Naive thymus-derived CD4-positive, alpha-beta T cell (primary cell): ENCODE data around the gene TBX1. TPM values are rescaled to one million over a fixed set of nuclear protein-coding genes. Genes with fewer than 3 reads are reported as not detected.
"Not testable (repeated sequence)": the region's sequence is repeated elsewhere in the genome, so short reads cannot be mapped to it uniquely, and the experiment has no call there.

Experiments used
- ATAC-seq: fragments of 150-1000 bp; cut with Tn5 transposase; 2 replicates; pipeline ENCODE4 v1.10.0; 2021; ENCODE audit warnings: mild to moderate bottlenecking, moderate library complexity
- CTCF ChIA-PET: fragments of 350-600 bp; sonication (Branson Sonifier 250); formaldehyde crosslinking; loops from one replicate; lab custom pipeline; 2021; ENCODE audit warnings: antibody characterized with exemption; lab: Charles Lee
- POLR2A ChIA-PET: fragments of 350-600 bp; sonication (Branson Sonifier 250); formaldehyde crosslinking; loops from one replicate; lab custom pipeline; 2021; ENCODE audit warnings: antibody characterized with exemption, inconsistent platforms; lab: Charles Lee
- DNase-seq, 9 donors: peaks; one replicate each; pipeline versions ENCODE4 v3.0.0 to v3.0.0-alpha.2; 2020 to 2022; ENCODE audit warnings: mixed read lengths in 1 of 9
- H3K27ac ChIP-seq: one replicate; pipeline ENCODE4 v1.7.0; 2013; ENCODE audit warnings: mild to moderate bottlenecking, low read depth, low read length, moderate library complexity
- H3K27me3 ChIP-seq, 2 donors: one replicate each; pipeline ENCODE4 v1.7.0; 2013; ENCODE audit warnings: low read length in 2 of 2, mild to moderate bottlenecking in 2 of 2, moderate library complexity in 2 of 2; ENCODE audit not compliant: control insufficient read depth in 2 of 2, insufficient read depth in 2 of 2
- H3K36me3 ChIP-seq, 3 experiments: 1 replicate in 2 of 3; 2 replicates in 1 of 3; pipeline ENCODE4 v1.7.0; 2013; ENCODE audit warnings: low read length in 3 of 3, mild to moderate bottlenecking in 3 of 3, moderate library complexity in 1 of 3; ENCODE audit not compliant: insufficient read depth in 3 of 3, control insufficient read depth in 2 of 3
- H3K4me1 ChIP-seq, 2 donors: one replicate each; pipeline ENCODE4 v1.7.0; 2013; ENCODE audit warnings: low read length in 2 of 2, mild to moderate bottlenecking in 2 of 2, moderate library complexity in 1 of 2; ENCODE audit not compliant: control insufficient read depth in 2 of 2, insufficient read depth in 2 of 2
- H3K4me3 ChIP-seq: 2 replicates; pipeline ENCODE4 v1.7.0; 2013; ENCODE audit warnings: mild to moderate bottlenecking, low read length
- H3K9me3 ChIP-seq, 3 experiments: 1 replicate in 2 of 3; 2 replicates in 1 of 3; pipeline ENCODE4 v1.7.0; 2013; ENCODE audit warnings: low read length in 3 of 3; ENCODE audit not compliant: control insufficient read depth in 2 of 3
- H3K27ac Mint-ChIP-seq, 9 donors: one replicate each; pipeline ENCODE4 v1.8.0; 2020 to 2022; ENCODE audit warnings: mixed read lengths in 9 of 9, mild to moderate bottlenecking in 8 of 9, moderate library complexity in 5 of 9, inconsistent platforms in 2 of 9
- H3K27me3 Mint-ChIP-seq, 5 donors: one replicate each; pipeline ENCODE4 v1.8.0; 2021 to 2022; ENCODE audit warnings: mixed read lengths in 5 of 5, mild to moderate bottlenecking in 1 of 5
- H3K36me3 Mint-ChIP-seq, 5 donors: one replicate each; pipeline ENCODE4 v1.8.0; 2020 to 2022; ENCODE audit warnings: mixed read lengths in 5 of 5, mild to moderate bottlenecking in 3 of 5, inconsistent platforms in 1 of 5
- H3K4me1 Mint-ChIP-seq, 7 donors: one replicate each; pipeline ENCODE4 v1.8.0; 2020 to 2022; ENCODE audit warnings: mixed read lengths in 7 of 7, mild to moderate bottlenecking in 3 of 7, inconsistent platforms in 1 of 7
- H3K4me3 Mint-ChIP-seq, 10 donors: one replicate each; pipeline ENCODE4 v1.8.0; 2020 to 2022; ENCODE audit warnings: mild to moderate bottlenecking in 10 of 10, mixed read lengths in 10 of 10, moderate library complexity in 6 of 10, inconsistent platforms in 2 of 10
- H3K9me3 Mint-ChIP-seq, 11 donors: one replicate each; pipeline ENCODE4 v1.8.0; 2020 to 2022; ENCODE audit warnings: mixed read lengths in 11 of 11, mild to moderate bottlenecking in 4 of 11, inconsistent platforms in 1 of 11, moderate library complexity in 1 of 11
- intact Hi-C, 2 donors: fragments of 100-400 bp; cut with micrococcal nuclease; formaldehyde crosslinking; loops; one replicate each; pipeline ENCODE4 v1.15.1; 2023
- polyA plus RNA-seq, 2 donors: library from polyadenylated mRNA; unstranded; fragments of 300-500 nt; fragmentation: Illumina TruSeq; gene quantifications; one replicate each; pipeline ENCODE4 v1.2.3, GENCODE V29; 2021
- total RNA-seq, 6 experiments: library from RNA in 5 of 6; stranded (reverse) in 5 of 6; gene quantifications; 1 replicate in 5 of 6; 2 replicates in 1 of 6; pipeline ENCODE4 v1.2.3 and lab custom pipeline; 2021 to 2026

TBX1 gene
- total and polyA plus RNA-seq, 7 experiments from 2014 or later = 0.22 TPM; not detected in 6

DNA sequence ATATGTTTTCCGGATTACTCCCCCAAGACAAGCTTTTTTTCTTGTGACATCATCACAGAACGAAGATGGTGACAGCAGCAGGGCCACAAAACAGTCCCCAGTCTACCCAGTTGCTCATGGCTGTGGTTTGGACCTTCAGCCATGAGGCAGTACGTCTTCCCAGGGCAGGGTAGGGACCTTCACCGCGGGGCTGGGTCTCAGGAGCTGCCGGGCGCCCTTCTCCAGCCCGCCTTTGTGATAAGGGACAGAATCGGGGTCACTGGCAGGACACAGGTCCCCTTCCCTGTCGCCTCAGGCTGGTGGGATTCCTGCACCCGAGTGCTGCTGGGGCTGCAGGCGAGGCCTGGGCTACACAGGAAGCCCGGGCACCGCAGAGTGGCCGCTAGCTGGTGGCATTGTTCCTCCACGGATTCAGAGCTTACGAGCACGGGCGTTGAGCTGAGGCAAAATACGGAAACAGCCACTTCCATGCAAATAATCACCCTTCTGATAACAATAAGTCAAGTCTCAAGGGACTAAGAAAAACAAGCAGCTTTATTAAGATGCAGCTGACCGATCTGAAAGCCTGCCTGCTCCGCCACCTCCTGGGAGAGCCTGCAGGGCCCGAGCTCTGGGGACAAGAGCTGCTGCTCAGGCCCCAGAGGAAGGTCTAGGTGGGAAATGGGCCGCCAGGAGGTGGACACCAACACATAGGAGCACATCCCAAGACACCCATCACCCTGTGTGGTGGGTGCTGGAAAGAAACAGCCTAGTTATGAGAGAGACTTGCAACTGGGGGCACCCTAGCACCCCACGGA lies 12.3 kb downstream of the TBX1 start:
- Histone ChIP-seq H3K27me3 (peaks cover 5 to 22% of the 10 kb centered on the region in 2 donors), H3K4me1 (peaks cover 0 to 1% of the 10 kb centered on the region in 2 donors), H3K9me3 (no peaks in the 10 kb centered on the region), H3K36me3 (no peaks in the 10 kb centered on the region), H3K27ac (no peak overlapping the region), H3K4me3 (no peak overlapping the region)
- Mint-ChIP-seq H3K27me3 (peaks cover 44 to 62% (median 49%) of the 10 kb centered on the region in 5 donors), H3K4me1 (peaks cover 5 to 20% (median 9%) of the 10 kb centered on the region in 7 donors), H3K9me3 (peaks cover 0 to 2% (median 0%) of the 10 kb centered on the region in 11 donors), H3K27ac (peak overlapping the region in 1 of 9 donors; percentile 17), H3K36me3 (no peaks in the 10 kb centered on the region), H3K4me3 (no peak overlapping the region)
- POLR2A ChIA-PET = no interaction called here
- CTCF ChIA-PET = interaction anchor here (0.6 to 1.3 kb wide), 2 partner anchors 16 to 522 kb away, joined by 3 read pairs; no protein-coding TSS in a partner anchor
- DNase-seq (no peak), ATAC-seq (peak; percentile 42)
- intact Hi-C loops = no loop called here

DNA sequence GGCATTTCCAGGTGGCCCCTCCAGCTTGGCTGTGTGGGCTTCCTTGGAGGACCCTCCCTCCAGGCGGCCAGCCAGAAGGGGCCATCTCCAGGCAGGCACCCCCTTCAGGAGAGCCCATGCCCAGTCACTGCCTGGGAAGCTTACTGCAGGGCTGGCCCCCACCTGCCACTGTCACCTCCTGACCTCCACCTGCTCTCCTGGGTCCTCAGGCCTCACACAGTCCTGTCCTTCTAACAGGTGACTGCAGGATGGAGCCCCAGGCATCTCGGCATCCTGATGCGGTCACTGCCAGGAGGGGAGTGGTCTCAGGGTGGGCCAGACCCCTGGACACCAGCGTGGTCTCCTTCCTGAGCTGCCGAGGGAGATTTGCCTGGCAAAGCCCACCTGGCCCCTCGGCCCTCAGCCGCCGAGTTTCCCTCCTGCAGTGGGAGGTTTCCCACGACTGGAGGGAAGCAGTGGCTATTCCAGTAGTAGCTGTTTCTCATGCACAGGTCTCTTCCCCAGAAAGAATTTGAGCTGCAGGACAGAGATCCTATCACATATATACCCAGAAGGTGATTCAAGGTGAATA lies 13.0 kb downstream of the TBX1 start:
- intact Hi-C loops = no loop called here
- no peak overlapping the region for H3K27ac Mint-ChIP-seq
- ChIA-PET CTCF (interaction anchor here (1.3 kb wide), 1 partner anchor 17 kb away, joined by 3 read pairs; no protein-coding TSS in a partner anchor), POLR2A (no interaction called here)
- DNase-seq = no peak
- H3K36me3 Mint-ChIP-seq = no peaks in the 10 kb centered on the region
- peaks cover 0 to 2% (median 0%) of the 10 kb centered on the region in 11 donors for H3K9me3 Mint-ChIP-seq
- Histone ChIP-seq H3K27ac (no peak overlapping the region), H3K27me3 (peaks cover 0 to 15% of the 10 kb centered on the region in 2 donors), H3K36me3 (no peaks in the 10 kb centered on the region), H3K9me3 (no peaks in the 10 kb centered on the region), H3K4me1 (no peaks in the 10 kb centered on the region), H3K4me3 (no peak overlapping the region)
- H3K27me3 Mint-ChIP-seq = peaks cover 37 to 58% (median 45%) of the 10 kb centered on the region in 5 donors
- ATAC-seq = no peak
- H3K4me1 Mint-ChIP-seq = peaks cover 5 to 14% (median 9%) of the 10 kb centered on the region in 7 donors
- no peak overlapping the region for H3K4me3 Mint-ChIP-seq

DNA sequence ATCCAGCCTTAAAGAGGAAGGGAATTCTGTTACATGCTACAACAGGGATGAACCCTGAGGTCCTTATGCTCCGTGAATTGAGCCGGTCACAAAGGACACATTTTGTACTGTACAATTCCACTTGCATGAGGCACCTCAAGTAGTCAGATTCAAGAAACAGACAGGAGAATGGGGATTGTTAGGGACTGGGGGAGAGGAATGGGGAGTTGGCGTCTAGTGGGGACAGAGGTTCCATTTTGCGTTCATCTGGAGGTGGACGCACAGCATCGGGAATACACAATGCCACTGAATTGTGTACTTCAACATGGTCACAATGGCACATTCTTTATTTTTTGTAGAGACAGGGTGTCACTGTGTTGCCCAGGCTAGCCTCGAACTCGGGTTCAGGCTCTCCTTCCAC lies 14.1 kb downstream of the TBX1 start:
- H3K4me3 ChIP-seq = no peak overlapping the region
- Mint-ChIP-seq H3K9me3 (peaks cover 0 to 2% (median 0%) of the 10 kb centered on the region in 11 donors), H3K27ac (peak overlapping the region in 1 of 9 donors; percentile 26), H3K4me3 (no peak overlapping the region), H3K4me1 (peaks cover 2 to 12% (median 9%) of the 10 kb centered on the region in 7 donors), H3K36me3 (no peaks in the 10 kb centered on the region), H3K27me3 (peaks cover 32 to 49% (median 39%) of the 10 kb centered on the region in 5 donors)
- ATAC-seq (no peak), DNase-seq (no peak)
- ChIA-PET POLR2A (no interaction called here), CTCF (no interaction called here)
- no peaks in the 10 kb centered on the region for H3K4me1 ChIP-seq
- no peaks in the 10 kb centered on the region for H3K36me3 ChIP-seq
- no peaks in the 10 kb centered on the region for H3K9me3 ChIP-seq
- H3K27me3 ChIP-seq = peaks cover 0 to 9% of the 10 kb centered on the region in 2 donors
- H3K27ac ChIP-seq = no peak overlapping the region
- intact Hi-C loops = no loop called here

DNA sequence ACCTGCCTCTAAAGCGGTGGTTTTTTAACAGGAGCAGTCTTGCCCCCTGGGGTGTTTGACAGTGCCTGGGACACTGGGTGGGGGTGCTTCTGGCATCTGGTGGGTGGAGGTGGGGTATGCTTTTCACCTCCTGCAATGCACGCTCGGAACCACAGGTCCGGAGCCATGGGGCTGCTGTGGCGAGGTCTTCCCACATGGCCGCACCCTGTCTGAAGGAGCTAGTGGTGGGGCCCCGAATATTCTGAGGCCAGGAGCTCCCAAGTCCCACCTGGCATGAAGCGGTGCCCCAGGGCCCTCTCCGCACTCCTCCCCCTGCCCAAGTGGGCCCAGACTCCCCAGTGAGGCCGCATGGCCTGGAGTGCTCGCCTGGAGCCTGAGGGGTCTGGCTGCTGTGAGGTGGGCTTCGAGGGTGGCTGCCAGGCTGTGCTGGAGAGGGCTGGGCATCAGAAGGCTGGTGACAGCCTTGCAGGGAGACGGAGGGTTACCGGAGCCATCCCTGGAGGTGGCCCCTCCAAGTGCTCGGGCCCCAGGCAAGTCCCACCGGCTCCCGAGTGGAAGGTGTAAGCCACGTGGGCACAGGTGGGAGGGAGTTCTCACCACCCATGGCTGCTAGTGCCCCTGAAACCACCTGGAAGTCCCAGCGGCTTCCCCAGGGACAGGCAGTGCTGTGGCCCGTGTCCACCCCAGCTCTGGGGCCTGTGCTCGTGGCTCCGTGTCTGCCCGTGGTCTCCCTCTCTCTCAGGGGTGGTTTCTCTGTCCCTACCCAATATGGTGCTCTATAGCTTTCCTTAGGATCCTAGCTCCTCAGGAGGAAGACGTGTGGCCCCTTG lies 15.1 kb downstream of the TBX1 start:
- peaks cover 23 to 43% (median 30%) of the 10 kb centered on the region in 5 donors for H3K27me3 Mint-ChIP-seq
- POLR2A ChIA-PET = no interaction called here
- CTCF ChIA-PET = no interaction called here
- Histone ChIP-seq H3K27me3 (peaks cover 0 to 5% of the 10 kb centered on the region in 2 donors), H3K36me3 (no peaks in the 10 kb centered on the region), H3K27ac (no peak overlapping the region), H3K9me3 (no peaks in the 10 kb centered on the region), H3K4me3 (no peak overlapping the region), H3K4me1 (no peaks in the 10 kb centered on the region)
- peaks cover 5 to 18% (median 16%) of the 10 kb centered on the region in 7 donors for H3K4me1 Mint-ChIP-seq
- intact Hi-C loops = no loop called here
- H3K36me3 Mint-ChIP-seq = no peaks in the 10 kb centered on the region
- no peak overlapping the region for H3K27ac Mint-ChIP-seq
- no peak overlapping the region for H3K4me3 Mint-ChIP-seq
- no peak for DNase-seq
- ATAC-seq = no peak
- H3K9me3 Mint-ChIP-seq = peaks cover 0 to 2% (median 0%) of the 10 kb centered on the region in 11 donors

DNA sequence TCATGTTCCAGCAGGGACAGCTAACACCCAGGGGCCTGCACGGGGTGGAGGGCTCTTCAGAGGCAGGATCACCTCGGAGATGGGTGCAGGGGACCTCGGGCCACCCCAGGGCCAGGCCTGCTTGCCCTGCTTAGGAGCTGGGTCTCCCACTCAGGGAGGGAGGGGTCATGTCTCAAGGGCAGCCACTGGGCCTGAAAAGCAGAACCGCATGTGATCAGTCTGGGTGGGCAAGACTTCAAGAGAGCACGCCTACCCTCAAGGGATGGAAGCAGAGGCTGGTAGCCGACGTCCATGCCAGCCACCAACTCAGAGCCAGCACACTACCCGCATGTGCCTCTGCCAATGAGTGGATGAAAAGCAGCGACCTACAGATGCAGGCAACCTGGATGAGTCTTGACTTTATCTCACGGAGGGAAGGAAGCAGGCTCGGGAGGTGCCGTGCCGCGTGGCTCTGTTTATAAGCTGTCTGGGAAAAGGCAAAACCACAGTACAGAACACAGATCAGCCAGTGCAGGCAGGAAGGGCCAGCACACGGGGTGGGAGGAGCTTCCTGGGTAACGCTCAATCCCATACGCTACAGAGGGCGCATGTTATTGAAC lies 16.0 kb downstream of the TBX1 start:
- Histone ChIP-seq H3K9me3 (no peaks in the 10 kb centered on the region), H3K4me1 (no peaks in the 10 kb centered on the region), H3K27me3 (peaks cover 0 to 5% of the 10 kb centered on the region in 2 donors), H3K36me3 (no peaks in the 10 kb centered on the region), H3K27ac (no peak overlapping the region), H3K4me3 (no peak overlapping the region)
- ChIA-PET POLR2A (interaction anchor here (1.0 kb wide), 1 partner anchor 115 kb away, joined by 3 read pairs; no protein-coding TSS in a partner anchor), CTCF (no interaction called here)
- no peaks in the 10 kb centered on the region for H3K36me3 Mint-ChIP-seq
- intact Hi-C loops = no loop called here
- peak; percentile 20 for ATAC-seq
- peaks cover 22 to 37% (median 32%) of the 10 kb centered on the region in 5 donors for H3K27me3 Mint-ChIP-seq
- peaks cover 5 to 18% (median 16%) of the 10 kb centered on the region in 7 donors for H3K4me1 Mint-ChIP-seq
- DNase-seq = no peak
- peak overlapping the region in 7 of 10 donors; percentile 16 to 67 (median 55) for H3K4me3 Mint-ChIP-seq
- peaks cover 0 to 2% (median 0%) of the 10 kb centered on the region in 11 donors for H3K9me3 Mint-ChIP-seq
- peak overlapping the region in 4 of 9 donors; percentile 8 to 59 (median 30) for H3K27ac Mint-ChIP-seq

DNA sequence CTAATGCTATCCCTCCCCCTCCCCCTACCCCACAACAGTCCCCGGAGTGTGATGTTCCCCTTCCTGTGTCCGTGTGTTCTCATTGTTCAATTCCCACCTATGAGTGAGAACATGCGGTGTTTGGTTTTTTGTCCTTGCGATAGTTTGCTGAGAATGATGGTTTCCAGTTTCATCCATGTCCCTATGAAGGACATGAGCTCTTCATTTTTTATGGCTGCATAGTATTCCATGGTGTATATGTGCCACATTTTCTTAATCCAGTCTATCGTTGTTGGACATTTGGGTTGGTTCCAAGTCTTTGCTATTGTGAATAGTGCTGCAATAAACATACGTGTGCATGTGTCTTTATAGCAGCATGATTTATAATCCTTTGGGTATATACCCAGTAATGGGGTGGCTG lies 16.6 kb downstream of the TBX1 start:
- POLR2A ChIA-PET = interaction anchor here (1.0 kb wide), 1 partner anchor 115 kb away, joined by 3 read pairs; no protein-coding TSS in a partner anchor
- H3K9me3 Mint-ChIP-seq, H3K36me3 Mint-ChIP-seq, H3K36me3 ChIP-seq, H3K27ac Mint-ChIP-seq, H3K4me3 ChIP-seq, H3K9me3 ChIP-seq, ATAC-seq, H3K27ac ChIP-seq, H3K4me1 ChIP-seq, intact Hi-C loops, DNase-seq, CTCF ChIA-PET, H3K27me3 ChIP-seq: not testable (repeated sequence)
- peaks cover 5 to 19% (median 16%) of the 10 kb centered on the region in 7 donors for H3K4me1 Mint-ChIP-seq
- peaks cover 16 to 33% (median 26%) of the 10 kb centered on the region in 5 donors for H3K27me3 Mint-ChIP-seq
- peak overlapping the region in 1 of 10 donors; percentile 45 for H3K4me3 Mint-ChIP-seq
